Activated naive CD8-positive, alpha-beta T cell (primary cell): ENCODE measurements around the gene FRZB.
"Not testable (repeated sequence)": the region's sequence is repeated elsewhere in the genome, so short reads cannot be mapped to it uniquely, and the experiment has no call there.

ENCODE experiments used
- H3K27ac Mint-ChIP-seq: one replicate; pipeline ENCODE4 v1.8.0; 2021; ENCODE audit warnings: mixed read lengths
- H3K27me3 Mint-ChIP-seq: one replicate; pipeline ENCODE4 v1.8.0; 2021; ENCODE audit warnings: mixed read lengths
- H3K36me3 Mint-ChIP-seq: one replicate; pipeline ENCODE4 v1.8.0; 2021; ENCODE audit warnings: mixed read lengths
- H3K4me1 Mint-ChIP-seq: one replicate; pipeline ENCODE4 v1.8.0; 2021; ENCODE audit warnings: low read depth, mixed read lengths
- H3K4me3 Mint-ChIP-seq: one replicate; pipeline ENCODE4 v1.8.0; 2021; ENCODE audit warnings: mild to moderate bottlenecking, mixed read lengths
- H3K9me3 Mint-ChIP-seq: one replicate; pipeline ENCODE4 v1.8.0; 2021; ENCODE audit warnings: low read depth, mixed read lengths

FRZB gene

GRCh38 chr2:182895798-182896197, 29.4 kb upstream of the FRZB start:
- H3K4me3 Mint-ChIP-seq: no peak overlapping the region
- H3K36me3 Mint-ChIP-seq: no peaks in the 10 kb centered on the region
- H3K9me3 Mint-ChIP-seq: no peaks in the 10 kb centered on the region
- no peaks in the 10 kb centered on the region for H3K4me1 Mint-ChIP-seq
- no peaks in the 10 kb centered on the region for H3K27me3 Mint-ChIP-seq
- no peak overlapping the region for H3K27ac Mint-ChIP-seq

- Mint-ChIP-seq H3K4me3 (no peak overlapping the region), H3K27me3 (no peaks in the 10 kb centered on the region), H3K9me3 (no peaks in the 10 kb centered on the region)
Observed at GRCh38 chr2:182895169-182895568, 28.7 kb upstream of the FRZB start.

GRCh38 chr2:182894174-182894573, 27.7 kb upstream of the FRZB start:
- Mint-ChIP-seq H3K4me3 (no peak overlapping the region), H3K36me3 (no peaks in the 10 kb centered on the region), H3K27ac (no peak overlapping the region), H3K4me1 (no peaks in the 10 kb centered on the region), H3K9me3 (no peaks in the 10 kb centered on the region), H3K27me3 (peaks cover 2% of the 10 kb centered on the region)

More at GRCh38 chr2:182895169-182895568, 28.7 kb upstream of the FRZB start:
- Mint-ChIP-seq H3K27ac (no peak overlapping the region), H3K36me3 (no peaks in the 10 kb centered on the region), H3K4me1 (no peaks in the 10 kb centered on the region)

GRCh38 chr2:182893666-182894065, 27.2 kb upstream of the FRZB start:
- Mint-ChIP-seq H3K27ac (no peak overlapping the region), H3K27me3 (peaks cover 2% of the 10 kb centered on the region), H3K9me3 (no peaks in the 10 kb centered on the region), H3K4me3 (no peak overlapping the region), H3K36me3 (no peaks in the 10 kb centered on the region), H3K4me1 (no peaks in the 10 kb centered on the region)

GRCh38 chr2:182893035-182893434, 26.6 kb upstream of the FRZB start:
- not testable (repeated sequence) for H3K36me3 Mint-ChIP-seq, H3K27ac Mint-ChIP-seq

GRCh38 chr2:182891611-182892010, 25.2 kb upstream of the FRZB start:
- H3K4me3 Mint-ChIP-seq: no peak overlapping the region
- H3K4me1 Mint-ChIP-seq: no peaks in the 10 kb centered on the region

More at GRCh38 chr2:182893035-182893434, 26.6 kb upstream of the FRZB start:
- H3K27me3 Mint-ChIP-seq, H3K4me1 Mint-ChIP-seq, H3K4me3 Mint-ChIP-seq, H3K9me3 Mint-ChIP-seq: not testable (repeated sequence)

GRCh38 chr2:182890773-182891378, 24.4 kb upstream of the FRZB start:
- Mint-ChIP-seq H3K27me3 (peaks cover 2% of the 10 kb centered on the region), H3K27ac (no peak overlapping the region), H3K4me3 (no peak overlapping the region)

More at GRCh38 chr2:182891611-182892010, 25.2 kb upstream of the FRZB start:
- Mint-ChIP-seq H3K36me3 (no peaks in the 10 kb centered on the region), H3K27ac (no peak overlapping the region), H3K27me3 (peaks cover 2% of the 10 kb centered on the region), H3K9me3 (no peaks in the 10 kb centered on the region)

GRCh38 chr2:182890305-182890704, 23.9 kb upstream of the FRZB start:
- Mint-ChIP-seq H3K36me3 (no peaks in the 10 kb centered on the region), H3K27ac (no peak overlapping the region), H3K4me3 (no peak overlapping the region), H3K4me1 (no peaks in the 10 kb centered on the region), H3K27me3 (peaks cover 2% of the 10 kb centered on the region), H3K9me3 (no peaks in the 10 kb centered on the region)

More at GRCh38 chr2:182890773-182891378, 24.4 kb upstream of the FRZB start:
- Mint-ChIP-seq H3K9me3 (no peaks in the 10 kb centered on the region), H3K4me1 (no peaks in the 10 kb centered on the region), H3K36me3 (no peaks in the 10 kb centered on the region)

- H3K36me3 Mint-ChIP-seq: no peaks in the 10 kb centered on the region
- H3K27ac Mint-ChIP-seq: no peak overlapping the region
- H3K9me3 Mint-ChIP-seq: no peaks in the 10 kb centered on the region
- no peaks in the 10 kb centered on the region for H3K4me1 Mint-ChIP-seq
- H3K4me3 Mint-ChIP-seq: no peak overlapping the region
- H3K27me3 Mint-ChIP-seq: peaks cover 2% of the 10 kb centered on the region
Observed at GRCh38 chr2:182887753-182888415, 21.4 kb upstream of the FRZB start.

GRCh38 chr2:182887093-182887492, 20.7 kb upstream of the FRZB start:
- Mint-ChIP-seq H3K27me3 (peaks cover 2% of the 10 kb centered on the region), H3K4me3 (no peak overlapping the region), H3K36me3 (no peaks in the 10 kb centered on the region), H3K4me1 (no peaks in the 10 kb centered on the region), H3K9me3 (no peaks in the 10 kb centered on the region), H3K27ac (no peak overlapping the region)

- no peaks in the 10 kb centered on the region for H3K4me1 Mint-ChIP-seq
- H3K4me3 Mint-ChIP-seq: no peak overlapping the region
- H3K9me3 Mint-ChIP-seq: peaks cover 4% of the 10 kb centered on the region
- H3K36me3 Mint-ChIP-seq: no peaks in the 10 kb centered on the region
- H3K27ac Mint-ChIP-seq: no peak overlapping the region
- peaks cover 2% of the 10 kb centered on the region for H3K27me3 Mint-ChIP-seq
Observed at GRCh38 chr2:182885771-182886170, 19.3 kb upstream of the FRZB start.

- H3K27me3 Mint-ChIP-seq: no peaks in the 10 kb centered on the region
- no peak overlapping the region for H3K4me3 Mint-ChIP-seq
- H3K4me1 Mint-ChIP-seq: no peaks in the 10 kb centered on the region
- H3K36me3 Mint-ChIP-seq: peaks cover 2% of the 10 kb centered on the region
- H3K27ac Mint-ChIP-seq: no peak overlapping the region
- H3K9me3 Mint-ChIP-seq: peaks cover 4% of the 10 kb centered on the region
Observed at GRCh38 chr2:182883451-182883850, 17.0 kb upstream of the FRZB start.

GRCh38 chr2:182880100-182880499, 13.7 kb upstream of the FRZB start:
- not testable (repeated sequence) for H3K27ac Mint-ChIP-seq, H3K4me1 Mint-ChIP-seq, H3K27me3 Mint-ChIP-seq, H3K4me3 Mint-ChIP-seq, H3K9me3 Mint-ChIP-seq, H3K36me3 Mint-ChIP-seq

- H3K9me3 Mint-ChIP-seq, H3K36me3 Mint-ChIP-seq, H3K4me1 Mint-ChIP-seq, H3K27me3 Mint-ChIP-seq, H3K27ac Mint-ChIP-seq, H3K4me3 Mint-ChIP-seq: not testable (repeated sequence)
Observed at GRCh38 chr2:182876653-182877052, 10.2 kb upstream of the FRZB start.

- Mint-ChIP-seq H3K4me1 (peaks cover 20% of the 10 kb centered on the region), H3K27ac (no peak overlapping the region), H3K4me3 (no peak overlapping the region), H3K27me3 (peaks cover 19% of the 10 kb centered on the region), H3K36me3 (no peaks in the 10 kb centered on the region), H3K9me3 (no peaks in the 10 kb centered on the region)
Observed at GRCh38 chr2:182870227-182870626, 3.8 kb upstream of the FRZB start.
